Stimulated activated CD4-positive, alpha-beta T cell treated with anti-CD3 and anti-CD28 coated beads, Interleukin-4, amount 100 ng/mL, for 4 hours (primary cell): Measurements from ENCODE around the gene TRDMT1.
A peak's percentile ranks its signal among the peaks of the same experiment; 100 is the strongest.

Experiments
- DNase-seq, 2 experiments: peaks; one replicate each; pipeline ENCODE4 v3.0.0-alpha.2; 2020

TRDMT1 gene

GRCh38 chr10:17171141-17171641 is 30.3 kb downstream of the TRDMT1 start:
- no peak for DNase-seq

DNA sequence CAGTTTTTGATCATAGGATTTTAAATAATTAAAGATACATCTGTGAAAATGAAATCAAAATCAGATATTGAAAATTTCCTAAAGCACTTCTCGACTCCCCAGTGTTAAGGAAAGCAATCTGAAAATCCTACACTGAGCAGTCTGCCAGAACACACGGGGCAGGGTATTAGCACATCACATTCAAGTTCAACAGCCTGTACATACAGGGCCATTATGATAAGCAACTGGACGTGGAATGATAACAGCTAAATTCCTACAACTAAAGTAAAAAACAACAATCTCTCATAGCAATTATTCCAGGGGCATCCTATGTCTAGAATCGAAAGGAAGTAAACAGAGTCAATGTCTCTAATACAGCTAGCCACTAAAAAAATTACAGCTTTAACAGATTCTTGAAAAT is 31.7 kb downstream of the TRDMT1 start:
- DNase-seq = no peak

DNA sequence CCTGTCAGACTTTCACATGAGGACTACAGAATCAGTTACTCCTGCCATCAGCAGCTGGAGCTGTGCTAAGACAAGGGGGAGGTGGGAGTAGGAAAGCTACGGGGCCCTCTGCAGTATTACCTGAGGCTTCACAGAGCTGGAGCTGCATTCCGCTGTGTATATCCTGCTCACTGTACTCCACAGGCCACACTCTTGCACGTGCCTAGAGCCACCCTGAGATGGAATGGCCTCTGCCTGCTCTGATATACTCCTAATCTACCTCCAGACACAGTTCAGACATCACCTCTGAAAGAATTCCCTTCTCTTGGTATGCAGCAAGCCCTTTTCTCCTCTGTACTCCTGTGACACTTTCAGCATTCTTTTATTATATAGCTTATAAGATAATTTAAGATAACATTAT is 34.8 kb downstream of the TRDMT1 start:
- no peak for DNase-seq

DNA sequence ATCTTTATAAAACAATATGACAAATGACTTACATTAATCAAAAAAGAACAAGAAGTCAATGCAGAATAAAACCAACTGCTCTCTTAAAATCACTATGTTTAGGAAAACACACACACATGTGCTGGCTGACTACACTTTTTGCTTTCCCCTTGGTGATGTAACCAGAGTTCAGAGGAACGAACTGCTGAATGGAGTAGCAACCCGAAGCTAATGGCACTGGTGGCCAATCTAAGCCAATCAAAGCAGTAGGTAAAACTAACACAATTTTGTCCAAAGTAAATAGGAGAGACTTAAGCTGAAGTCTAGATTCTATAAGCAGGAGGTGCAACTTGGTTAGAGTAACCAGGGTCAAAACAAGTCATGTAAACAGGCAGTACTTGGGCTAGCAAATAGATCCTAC is 38.6 kb downstream of the TRDMT1 start:
- DNase-seq = no peak

DNA sequence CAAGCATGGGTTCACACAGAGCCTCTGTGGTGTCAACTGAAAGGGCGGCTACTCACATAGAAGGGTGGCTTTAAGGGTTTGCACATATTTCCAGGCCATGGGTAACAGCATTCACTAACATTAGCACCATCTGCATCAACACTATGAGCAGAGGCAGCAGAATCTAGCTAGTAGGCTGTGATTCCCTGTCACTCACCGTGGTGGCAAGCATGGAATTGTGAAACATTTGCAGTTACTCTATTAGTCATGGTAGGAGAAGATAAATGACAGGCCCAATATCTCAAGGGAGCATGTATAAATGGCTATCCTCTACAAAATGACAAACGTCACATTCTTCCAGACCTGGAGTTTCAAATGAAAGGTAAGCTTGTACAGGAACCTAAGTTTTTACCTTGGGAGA is 39.7 kb downstream of the TRDMT1 start:
- no peak for DNase-seq

- no peak for DNase-seq
Observed at GRCh38 chr10:17157024-17157423, 44.4 kb downstream of the TRDMT1 start.

DNA sequence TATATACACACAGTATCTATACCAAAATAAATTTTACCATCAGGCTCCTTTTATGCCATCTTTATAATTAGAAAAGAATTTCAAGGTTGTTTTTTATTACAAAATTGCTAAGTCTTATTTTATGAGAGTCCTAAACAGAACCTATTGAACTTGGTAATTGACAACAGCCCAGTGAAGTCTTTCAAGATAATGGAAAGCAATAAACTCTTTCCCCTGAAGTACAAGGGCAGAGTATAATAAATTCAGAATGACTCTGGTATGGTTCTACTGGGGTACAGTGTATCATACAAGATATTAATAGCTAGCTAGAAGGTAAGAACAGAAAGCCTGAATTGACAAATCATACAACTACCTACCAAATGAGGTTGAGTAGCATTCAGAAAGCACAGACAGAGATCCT is 45.6 kb downstream of the TRDMT1 start:
- no peak for DNase-seq

GRCh38 chr10:17154116-17154515 is 47.4 kb downstream of the TRDMT1 start:
- DNase-seq = no peak

- no peak for DNase-seq
Observed at GRCh38 chr10:17153321-17153720, 48.2 kb downstream of the TRDMT1 start.

DNA sequence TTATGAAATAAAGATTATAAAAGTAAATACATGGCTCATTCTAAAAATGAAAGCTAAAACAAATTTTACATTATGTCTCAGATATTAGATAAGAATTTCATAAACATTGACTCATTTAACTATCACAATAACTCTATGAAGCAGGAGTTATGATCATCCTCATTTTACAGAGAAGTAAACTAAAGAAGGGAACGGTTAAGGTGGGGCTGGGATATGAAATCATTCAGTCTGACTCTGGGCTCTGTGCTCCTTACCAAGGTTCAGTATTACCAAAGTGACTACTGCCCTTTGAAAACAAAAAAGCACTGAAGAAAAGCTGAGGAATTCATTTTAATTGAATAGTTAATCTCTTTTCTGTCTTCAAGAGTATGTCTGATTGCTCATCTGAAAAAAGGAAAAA is 49.8 kb downstream of the TRDMT1 start:
- no peak for DNase-seq

DNA sequence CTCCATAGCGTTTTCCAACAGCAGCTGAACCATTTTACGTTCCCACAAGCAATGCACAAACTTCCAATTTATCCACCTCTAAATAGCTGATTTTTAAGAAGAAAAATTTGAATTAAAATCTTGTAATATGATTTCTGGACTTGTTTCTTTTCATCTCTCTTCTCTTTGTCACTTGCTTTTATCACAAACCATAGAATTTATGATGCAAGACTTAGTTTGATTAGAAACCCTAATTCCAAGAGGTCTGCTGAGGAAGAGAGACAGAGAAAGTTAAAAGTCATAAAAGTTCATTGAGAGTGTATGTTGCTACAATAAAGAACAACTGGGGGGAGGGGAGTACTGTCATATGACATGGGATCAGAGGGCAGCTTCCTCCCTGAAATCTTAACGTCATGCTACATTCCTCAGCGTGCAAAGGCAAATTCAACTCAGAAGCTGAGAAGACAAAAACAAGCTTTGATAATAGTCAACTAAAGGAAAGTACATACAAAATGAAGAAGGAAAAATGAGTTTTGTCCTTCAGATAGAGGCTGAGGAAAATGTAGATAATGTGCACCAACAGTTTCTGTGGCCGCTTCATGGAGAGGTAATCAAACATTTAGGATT is 53.5 kb downstream of the TRDMT1 start:
- no peak for DNase-seq

DNA sequence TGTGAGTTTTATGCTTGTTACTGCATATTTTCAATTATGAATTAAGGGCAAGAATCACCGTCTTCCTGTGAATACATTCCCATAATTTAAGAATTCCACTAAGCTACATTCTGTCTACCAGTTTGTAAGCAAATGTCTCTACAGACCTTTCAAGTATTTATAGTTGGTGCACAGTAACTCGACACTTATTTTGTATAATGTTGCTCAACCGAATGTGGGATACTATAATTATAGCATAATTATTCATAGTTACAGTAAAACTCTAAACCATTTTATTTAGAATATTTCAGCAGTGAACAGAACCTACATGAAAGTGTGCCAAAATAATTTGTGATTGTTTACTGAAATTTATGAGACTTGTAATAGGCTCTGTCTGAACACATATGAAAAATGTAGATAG is 54.6 kb downstream of the TRDMT1 start:
- no peak for DNase-seq

DNA sequence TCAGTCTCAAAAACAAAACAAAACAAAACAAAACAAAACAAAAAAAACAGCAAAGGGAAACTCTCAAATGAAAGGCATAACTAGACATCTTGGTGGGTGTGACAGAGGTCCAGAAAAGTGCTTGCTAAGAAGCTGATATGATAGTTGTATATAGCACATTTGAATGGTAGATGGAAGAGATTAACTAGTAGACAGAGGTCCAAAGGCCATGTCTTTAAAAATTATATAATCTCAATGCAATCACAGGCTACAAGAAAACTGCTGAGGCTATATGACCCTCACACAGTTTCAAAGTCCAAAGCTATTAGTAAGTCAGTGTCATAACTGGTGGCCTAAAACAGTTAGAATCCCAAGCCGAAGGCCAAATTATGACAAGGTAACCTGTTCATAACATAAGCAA is 56.2 kb downstream of the TRDMT1 start:
- DNase-seq = no peak

- DNase-seq = peak; percentile 48 to 60
Observed at GRCh38 chr10:17144757-17145156, 56.7 kb downstream of the TRDMT1 start.

DNA sequence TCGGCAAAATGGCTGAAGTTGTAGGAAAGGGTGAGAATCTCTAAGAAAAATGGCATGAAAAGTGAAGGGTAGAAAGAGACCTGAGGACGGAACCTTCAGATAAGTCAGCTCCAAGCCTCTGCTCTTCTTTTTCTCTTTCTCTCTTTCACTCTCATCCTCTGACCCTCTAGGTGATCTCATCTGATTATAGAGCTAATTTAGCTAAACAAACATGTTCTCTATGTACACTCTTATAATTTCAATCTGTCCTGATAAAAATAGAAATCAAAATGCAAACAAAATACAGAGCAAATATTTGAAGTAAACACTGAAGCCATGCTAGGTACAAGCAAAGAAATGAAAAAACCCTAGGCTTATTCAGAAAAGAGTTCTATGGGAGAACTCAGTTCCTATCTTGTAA is 57.4 kb downstream of the TRDMT1 start:
- DNase-seq = no peak

- no peak for DNase-seq
Observed at GRCh38 chr10:17143055-17143690, 58.3 kb downstream of the TRDMT1 start.

DNA sequence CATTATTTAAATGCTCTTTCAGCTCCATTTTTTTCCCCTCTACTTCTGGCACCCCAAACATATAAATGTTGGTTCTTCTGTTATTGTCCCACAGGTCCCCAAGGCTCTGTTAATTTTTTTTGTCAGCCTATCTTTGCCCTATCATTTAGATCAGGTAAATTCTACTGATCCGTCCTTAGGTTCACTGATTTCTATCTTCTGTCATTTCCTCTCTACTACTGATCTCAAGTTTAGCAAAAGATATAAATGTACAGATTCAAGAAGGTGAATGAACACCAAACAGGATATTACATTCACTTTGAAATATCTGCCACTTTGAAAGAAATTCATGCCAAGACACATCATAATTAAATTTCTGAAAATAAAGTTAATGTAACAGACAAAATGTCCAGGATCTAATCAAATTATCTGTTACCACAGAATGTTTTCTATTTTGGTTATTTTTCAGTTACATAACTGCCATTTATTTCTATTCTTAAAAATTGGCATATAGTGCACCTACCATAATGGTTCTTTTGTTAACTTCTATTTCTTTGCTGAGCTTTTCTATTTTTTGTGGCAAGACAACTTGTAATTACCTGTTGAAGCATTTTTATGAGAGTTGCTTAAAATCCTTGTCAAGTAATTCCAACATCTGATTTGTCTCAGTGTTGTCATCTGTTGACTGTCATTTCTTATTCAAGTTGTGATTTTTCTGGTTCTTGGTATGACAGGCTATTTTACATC is 59.8 kb downstream of the TRDMT1 start:
- no peak for DNase-seq

DNA sequence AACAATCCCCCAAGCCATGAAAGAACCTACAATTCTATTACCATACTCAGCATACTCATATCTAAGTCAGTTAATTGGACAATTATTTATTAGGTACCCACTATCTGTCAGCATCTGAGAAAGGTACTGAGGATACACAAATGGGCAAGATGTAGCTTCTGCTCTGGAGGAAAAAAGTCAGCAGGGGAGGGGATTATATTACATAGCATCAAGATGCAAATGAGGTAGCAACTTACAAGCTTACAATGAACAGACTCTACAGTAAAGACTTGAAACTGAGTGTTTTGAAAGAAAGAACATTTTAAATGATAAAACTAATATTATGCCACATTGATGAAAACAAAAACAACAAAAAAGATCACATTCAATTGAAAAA is 61.1 kb downstream of the TRDMT1 start:
- DNase-seq = no peak

DNA sequence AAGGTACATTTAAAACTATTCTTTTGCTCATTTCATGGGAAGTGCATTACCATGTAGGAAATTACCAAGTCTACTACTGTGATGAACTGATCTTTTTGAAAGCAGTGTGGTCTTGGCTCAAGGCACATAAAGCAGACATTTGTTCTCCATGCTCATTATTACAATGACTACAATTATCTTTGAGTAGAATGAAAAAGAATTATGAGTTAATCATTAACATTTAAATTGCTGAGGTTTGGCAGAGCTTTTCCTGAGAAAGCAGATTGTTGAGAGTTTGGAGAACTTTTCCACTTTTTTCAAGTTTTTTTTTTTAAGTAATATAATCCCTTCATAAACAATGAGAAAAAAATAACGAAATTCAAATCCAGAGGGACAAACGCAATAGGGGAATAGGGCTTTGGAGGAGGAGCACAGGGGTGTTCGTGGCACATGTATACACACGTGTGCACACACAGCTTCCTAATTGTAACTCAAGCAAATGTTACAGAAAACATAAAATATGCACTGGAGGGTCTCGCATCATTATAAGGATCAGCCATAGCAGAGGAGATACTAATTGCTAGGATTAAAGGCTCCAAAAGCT is 62.9 kb downstream of the TRDMT1 start:
- DNase-seq = no peak

GRCh38 chr10:17134737-17135260 is 66.7 kb downstream of the TRDMT1 start:
- DNase-seq = no peak

GRCh38 chr10:17134282-17134681 is 67.2 kb downstream of the TRDMT1 start:
- DNase-seq = no peak

DNA sequence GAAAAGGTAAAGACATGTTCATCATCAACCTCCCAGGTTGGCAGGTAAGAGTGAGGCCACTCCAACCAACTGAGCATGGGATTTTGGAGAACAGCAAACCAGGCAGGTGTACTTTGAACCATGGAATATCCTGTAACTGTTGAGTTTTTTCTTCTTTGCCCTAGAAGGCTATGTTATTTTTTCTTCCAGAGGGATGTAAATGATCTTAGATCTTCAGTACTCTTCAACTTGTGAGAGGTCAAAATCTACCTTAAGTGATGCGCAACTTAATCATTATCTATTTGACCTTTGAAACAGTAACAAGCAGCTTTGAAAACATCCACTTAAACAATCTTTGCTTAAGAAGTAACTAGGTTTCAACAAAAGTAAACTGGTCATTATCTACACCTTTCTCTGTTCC is 71.7 kb downstream of the TRDMT1 start, which contains the start of gene CUBN:
CUBN (minus strand) TSS at position 71 of the 400 bp plus-strand sequence; CDS start at position 25, 46 bp downstream.
- no peak for DNase-seq

DNA sequence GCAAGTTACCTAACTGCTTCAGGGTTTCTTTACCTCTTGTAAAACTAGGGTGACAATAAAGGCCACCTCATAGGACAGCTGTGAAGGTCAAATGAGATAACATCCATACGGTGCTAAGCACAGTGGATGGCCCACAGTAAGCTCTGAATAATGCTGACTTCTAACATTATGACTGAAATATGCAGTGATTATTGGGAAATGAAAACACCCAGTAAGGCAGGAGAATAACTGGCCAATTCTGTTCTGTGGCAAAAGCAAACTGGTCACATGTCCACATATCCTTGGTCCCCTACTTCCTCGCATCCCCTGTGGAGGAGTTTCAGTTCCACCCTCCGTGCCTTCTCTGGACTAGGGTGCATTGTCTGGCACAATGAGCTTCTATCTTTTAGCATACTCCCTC is 73.2 kb downstream of the TRDMT1 start:
- DNase-seq = no peak

DNA sequence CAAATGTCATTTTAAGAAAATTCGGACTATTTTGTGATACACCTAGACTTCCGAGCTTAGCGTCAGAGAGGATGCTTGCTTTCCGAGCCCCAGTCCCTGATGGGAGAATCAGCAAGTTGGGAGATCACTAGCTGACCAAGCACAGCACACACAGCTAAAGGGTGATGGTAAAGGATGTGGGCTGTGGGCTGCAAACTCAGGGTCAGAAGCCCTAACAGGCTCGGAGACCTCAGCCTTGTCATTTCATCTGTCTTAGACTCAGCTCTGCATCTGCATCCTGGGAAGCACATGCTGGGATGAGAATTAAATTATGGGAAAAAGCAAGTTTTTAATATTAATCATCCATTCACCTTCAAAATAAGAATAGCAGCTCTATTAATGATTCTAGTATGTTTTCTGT is 75.1 kb downstream of the TRDMT1 start:
- no peak for DNase-seq
